Naive B cell (primary cell): ENCODE results near the gene FRMD3. TPM values are rescaled to one million over a fixed set of nuclear protein-coding genes. Genes with fewer than 3 reads are reported as not detected.
"Not testable (repeated sequence)": the region's sequence is repeated elsewhere in the genome, so short reads cannot be mapped to it uniquely, and the experiment has no call there.

Source experiments
- ATAC-seq, 2 donors: fragments of 150-1000 bp; cut with Tn5 transposase; 2 replicates each; pipeline ENCODE4 v1.10.0; 2021; ENCODE audit warnings: low read depth in 2 of 2, mild to moderate bottlenecking in 2 of 2, moderate library complexity in 2 of 2
- DNase-seq: peaks from one replicate; pipeline ENCODE4 v3.0.0; 2022
- H3K27ac Mint-ChIP-seq, 6 donors: one replicate each; pipeline ENCODE4 v1.8.0; 2020 to 2022; ENCODE audit warnings: mild to moderate bottlenecking in 6 of 6, mixed read lengths in 6 of 6, moderate library complexity in 5 of 6, inconsistent platforms in 2 of 6
- H3K27me3 Mint-ChIP-seq, 3 donors: one replicate each; pipeline ENCODE4 v1.8.0; 2021 to 2022; ENCODE audit warnings: mixed read lengths in 3 of 3, mild to moderate bottlenecking in 1 of 3
- H3K36me3 Mint-ChIP-seq, 2 donors: one replicate each; pipeline ENCODE4 v1.8.0; 2020 to 2022; ENCODE audit warnings: mixed read lengths in 2 of 2, inconsistent platforms in 1 of 2, mild to moderate bottlenecking in 1 of 2
- H3K4me1 Mint-ChIP-seq, 3 donors: one replicate each; pipeline ENCODE4 v1.8.0; 2020 to 2022; ENCODE audit warnings: mixed read lengths in 3 of 3, inconsistent platforms in 1 of 3, mild to moderate bottlenecking in 1 of 3, moderate library complexity in 1 of 3
- H3K4me3 Mint-ChIP-seq, 8 donors: one replicate each; pipeline ENCODE4 v1.8.0; 2020 to 2022; ENCODE audit warnings: mild to moderate bottlenecking in 8 of 8, mixed read lengths in 8 of 8, moderate library complexity in 8 of 8, inconsistent platforms in 2 of 8
- H3K9me3 Mint-ChIP-seq, 7 donors: one replicate each; pipeline ENCODE4 v1.8.0; 2020 to 2022; ENCODE audit warnings: mixed read lengths in 7 of 7, mild to moderate bottlenecking in 5 of 7, inconsistent platforms in 2 of 7, moderate library complexity in 1 of 7
- polyA plus RNA-seq, 6 donors: library from polyadenylated mRNA; unstranded; fragments of 300-500 nt; fragmentation: Illumina TruSeq; gene quantifications; one replicate each; pipeline ENCODE4 v1.2.3, GENCODE V29; 2021; ENCODE audit warnings: low read depth in 6 of 6

Gene FRMD3
- polyA plus RNA-seq, 6 donors from 2014 or later, result 0.36 to 3.0 (median 1.4) TPM; not detected in 1

- H3K4me1 Mint-ChIP-seq, result no peaks in the 10 kb centered on the region
- no peaks in the 10 kb centered on the region for H3K9me3 Mint-ChIP-seq
- no peak for ATAC-seq
- DNase-seq, result no peak
- H3K4me3 Mint-ChIP-seq, result no peak overlapping the region
- H3K27ac Mint-ChIP-seq, result no peak overlapping the region
- H3K27me3 Mint-ChIP-seq, result no peaks in the 10 kb centered on the region
- no peaks in the 10 kb centered on the region for H3K36me3 Mint-ChIP-seq
Observed at GRCh38 chr9:83383034-83383433, 155.2 kb downstream of the FRMD3 start.

GRCh38 chr9:83382421-83382820, 155.8 kb downstream of the FRMD3 start:
- no peak overlapping the region for H3K27ac Mint-ChIP-seq
- no peaks in the 10 kb centered on the region for H3K9me3 Mint-ChIP-seq
- no peaks in the 10 kb centered on the region for H3K4me1 Mint-ChIP-seq
- H3K4me3 Mint-ChIP-seq, result no peak overlapping the region
- no peak for DNase-seq
- no peak for ATAC-seq
- H3K36me3 Mint-ChIP-seq, result no peaks in the 10 kb centered on the region
- H3K27me3 Mint-ChIP-seq, result no peaks in the 10 kb centered on the region

GRCh38 chr9:83379045-83379444, 159.2 kb downstream of the FRMD3 start:
- DNase-seq, result no peak
- no peaks in the 10 kb centered on the region for H3K9me3 Mint-ChIP-seq
- H3K27ac Mint-ChIP-seq, result no peak overlapping the region
- H3K4me3 Mint-ChIP-seq, result no peak overlapping the region
- no peaks in the 10 kb centered on the region for H3K4me1 Mint-ChIP-seq
- ATAC-seq, result no peak
- no peaks in the 10 kb centered on the region for H3K36me3 Mint-ChIP-seq
- H3K27me3 Mint-ChIP-seq, result no peaks in the 10 kb centered on the region

GRCh38 chr9:83372957-83373356, 165.2 kb downstream of the FRMD3 start:
- ATAC-seq (no peak), DNase-seq (no peak)
- H3K9me3 Mint-ChIP-seq, result no peaks in the 10 kb centered on the region
- H3K27me3 Mint-ChIP-seq, result peaks cover 0 to 8% (median 0%) of the 10 kb centered on the region in 3 donors
- no peaks in the 10 kb centered on the region for H3K4me1 Mint-ChIP-seq
- H3K27ac Mint-ChIP-seq, result peak overlapping the region in 1 of 6 donors; percentile 44
- H3K36me3 Mint-ChIP-seq, result no peaks in the 10 kb centered on the region
- H3K4me3 Mint-ChIP-seq, result no peak overlapping the region

- no peak overlapping the region for H3K4me3 Mint-ChIP-seq
- H3K9me3 Mint-ChIP-seq, result peaks cover 0 to 5% (median 0%) of the 10 kb centered on the region in 7 donors
- DNase-seq (no peak), ATAC-seq (no peak)
- H3K36me3 Mint-ChIP-seq, result no peaks in the 10 kb centered on the region
- H3K4me1 Mint-ChIP-seq, result no peaks in the 10 kb centered on the region
- no peak overlapping the region for H3K27ac Mint-ChIP-seq
- H3K27me3 Mint-ChIP-seq, result peaks cover 0 to 8% (median 0%) of the 10 kb centered on the region in 3 donors
Observed at GRCh38 chr9:83367326-83367725, 170.9 kb downstream of the FRMD3 start.

DNA sequence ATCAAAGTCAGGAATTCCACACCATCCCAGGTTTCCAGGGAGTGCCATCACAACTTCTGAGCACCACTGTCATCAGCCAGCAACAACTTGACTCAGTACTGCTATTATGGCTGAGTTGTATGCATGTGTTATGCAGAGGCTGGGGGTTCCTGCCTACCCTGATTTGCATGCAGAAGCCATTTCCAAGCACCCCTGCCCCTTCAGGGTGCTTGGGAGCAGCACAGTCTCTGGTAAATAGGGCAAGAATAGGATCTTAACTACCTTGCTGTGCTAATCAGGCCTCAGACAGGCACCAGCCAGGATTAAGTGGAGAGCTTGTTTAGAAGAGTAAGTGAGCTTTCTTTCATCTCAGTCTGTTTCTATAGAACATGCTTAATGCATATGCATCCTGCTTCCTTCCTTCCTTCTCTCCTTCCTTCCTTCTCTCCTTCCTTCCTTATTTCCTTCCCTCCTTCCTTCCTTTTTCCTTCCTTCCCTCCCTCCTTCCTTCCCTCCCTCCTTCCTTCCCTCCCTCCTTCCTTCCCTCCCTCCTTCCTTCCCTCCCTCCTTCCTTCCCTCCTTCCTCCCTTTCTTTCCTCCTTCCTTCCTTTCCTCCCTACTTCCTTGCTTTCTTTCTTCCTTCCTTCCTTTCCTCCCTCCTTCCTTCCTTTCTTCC, 175.7 kb downstream of the FRMD3 start:
- no peaks in the 10 kb centered on the region for H3K36me3 Mint-ChIP-seq
- H3K27ac Mint-ChIP-seq, result peak overlapping the region in 1 of 6 donors; percentile 50
- no peak for DNase-seq
- peaks cover 0 to 5% (median 0%) of the 10 kb centered on the region in 7 donors for H3K9me3 Mint-ChIP-seq
- H3K4me1 Mint-ChIP-seq, result no peaks in the 10 kb centered on the region
- ATAC-seq, result no peak
- no peaks in the 10 kb centered on the region for H3K27me3 Mint-ChIP-seq
- no peak overlapping the region for H3K4me3 Mint-ChIP-seq

DNA sequence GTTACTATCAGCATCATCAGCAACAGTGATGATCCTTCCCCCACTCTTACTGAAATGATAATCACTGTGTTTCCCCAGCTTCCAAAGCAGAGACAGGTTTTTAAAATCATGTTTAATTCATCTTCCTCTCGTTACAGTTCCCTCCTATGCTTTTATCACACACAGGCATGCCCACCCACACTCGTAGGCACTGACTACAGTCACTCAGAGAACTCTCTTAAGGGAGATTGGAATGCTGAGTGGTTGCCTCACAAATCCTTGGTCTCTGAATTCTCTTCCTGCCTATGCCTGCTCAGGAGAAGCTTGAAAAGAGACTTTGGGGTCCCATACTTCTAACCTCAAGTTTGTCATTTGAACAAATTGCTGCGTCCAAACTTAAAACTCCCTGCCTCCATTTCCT, 179.2 kb downstream of the FRMD3 start:
- Mint-ChIP-seq H3K27ac (peak overlapping the region in 2 of 6 donors; percentile 21 to 29), H3K36me3 (no peaks in the 10 kb centered on the region), H3K9me3 (peaks cover 0 to 7% (median 2%) of the 10 kb centered on the region in 7 donors), H3K27me3 (no peaks in the 10 kb centered on the region), H3K4me3 (no peak overlapping the region), H3K4me1 (no peaks in the 10 kb centered on the region)
- DNase-seq, result no peak
- no peak for ATAC-seq

- H3K4me1 Mint-ChIP-seq, ATAC-seq, DNase-seq, H3K4me3 Mint-ChIP-seq, H3K36me3 Mint-ChIP-seq, H3K27me3 Mint-ChIP-seq, H3K9me3 Mint-ChIP-seq: not testable (repeated sequence)
- H3K27ac Mint-ChIP-seq, result peak overlapping the region in 1 of 6 donors; percentile 21
Observed at GRCh38 chr9:83358493-83358892, 179.7 kb downstream of the FRMD3 start.

- H3K9me3 Mint-ChIP-seq, result peaks cover 0 to 7% (median 0%) of the 10 kb centered on the region in 7 donors
Observed at GRCh38 chr9:83355729-83356151, 182.5 kb downstream of the FRMD3 start.

GRCh38 chr9:83355024-83355444, 183.2 kb downstream of the FRMD3 start:
- no peak for ATAC-seq
- Mint-ChIP-seq H3K27me3 (no peaks in the 10 kb centered on the region), H3K36me3 (no peaks in the 10 kb centered on the region), H3K4me1 (no peaks in the 10 kb centered on the region), H3K4me3 (no peak overlapping the region), H3K9me3 (peaks cover 0 to 7% (median 0%) of the 10 kb centered on the region in 7 donors), H3K27ac (no peak overlapping the region)
- DNase-seq, result no peak

More at GRCh38 chr9:83355729-83356151, 182.5 kb downstream of the FRMD3 start:
- Mint-ChIP-seq H3K4me1 (no peaks in the 10 kb centered on the region), H3K27ac (no peak overlapping the region), H3K27me3 (no peaks in the 10 kb centered on the region), H3K36me3 (no peaks in the 10 kb centered on the region), H3K4me3 (no peak overlapping the region)
- no peak for ATAC-seq
- DNase-seq, result no peak

GRCh38 chr9:83349031-83349430, 189.2 kb downstream of the FRMD3 start:
- Mint-ChIP-seq H3K4me3 (no peak overlapping the region), H3K9me3 (no peaks in the 10 kb centered on the region), H3K36me3 (no peaks in the 10 kb centered on the region), H3K27ac (no peak overlapping the region), H3K4me1 (peaks cover 0 to 5% (median 0%) of the 10 kb centered on the region in 3 donors), H3K27me3 (no peaks in the 10 kb centered on the region)
- DNase-seq (no peak), ATAC-seq (no peak)

DNA sequence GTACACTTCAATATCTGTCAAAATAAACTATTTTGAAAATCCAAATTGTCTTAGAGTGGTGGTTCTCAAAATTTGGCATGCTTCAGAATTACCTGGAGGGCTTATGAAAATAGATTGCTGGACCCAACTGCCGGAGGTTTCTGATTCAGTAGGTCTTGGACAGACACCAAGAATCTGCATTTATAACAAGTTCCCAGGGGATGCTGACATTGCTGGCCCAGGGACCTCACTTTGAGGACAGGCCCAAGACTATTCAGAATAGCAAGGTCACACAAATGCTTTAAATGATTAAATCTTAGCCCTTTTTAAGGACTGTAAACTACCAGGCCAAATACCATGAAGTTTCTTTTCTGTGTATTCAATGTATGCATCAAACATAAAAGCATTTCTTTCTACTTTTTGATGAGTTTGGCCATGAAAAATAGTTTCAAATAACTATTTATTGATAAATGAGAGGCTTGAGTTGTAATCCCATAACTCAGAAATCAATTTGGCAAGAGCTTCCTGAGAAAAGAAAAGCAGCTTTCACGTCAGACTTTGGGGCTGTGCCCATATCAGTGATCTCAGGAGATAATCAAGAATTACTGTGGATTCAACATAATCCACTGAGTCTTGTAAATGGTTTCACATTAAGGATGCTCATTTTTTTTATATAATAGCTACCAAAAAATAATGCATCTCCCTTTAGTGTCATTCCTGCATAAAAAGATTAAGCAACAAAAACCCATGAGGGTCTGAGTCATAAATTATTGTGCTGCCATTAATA, 191.4 kb downstream of the FRMD3 start:
- DNase-seq (no peak), ATAC-seq (no peak)
- no peaks in the 10 kb centered on the region for H3K36me3 Mint-ChIP-seq
- no peaks in the 10 kb centered on the region for H3K27me3 Mint-ChIP-seq
- H3K27ac Mint-ChIP-seq, result no peak overlapping the region
- H3K9me3 Mint-ChIP-seq, result no peaks in the 10 kb centered on the region
- H3K4me1 Mint-ChIP-seq, result peaks cover 0 to 5% (median 0%) of the 10 kb centered on the region in 3 donors
- no peak overlapping the region for H3K4me3 Mint-ChIP-seq

- H3K36me3 Mint-ChIP-seq, result no peaks in the 10 kb centered on the region
- no peak for ATAC-seq
- no peaks in the 10 kb centered on the region for H3K4me1 Mint-ChIP-seq
- DNase-seq, result no peak
- no peaks in the 10 kb centered on the region for H3K9me3 Mint-ChIP-seq
- no peak overlapping the region for H3K27ac Mint-ChIP-seq
- no peak overlapping the region for H3K4me3 Mint-ChIP-seq
- no peaks in the 10 kb centered on the region for H3K27me3 Mint-ChIP-seq
Observed at GRCh38 chr9:83343366-83343999, 194.7 kb downstream of the FRMD3 start.

DNA sequence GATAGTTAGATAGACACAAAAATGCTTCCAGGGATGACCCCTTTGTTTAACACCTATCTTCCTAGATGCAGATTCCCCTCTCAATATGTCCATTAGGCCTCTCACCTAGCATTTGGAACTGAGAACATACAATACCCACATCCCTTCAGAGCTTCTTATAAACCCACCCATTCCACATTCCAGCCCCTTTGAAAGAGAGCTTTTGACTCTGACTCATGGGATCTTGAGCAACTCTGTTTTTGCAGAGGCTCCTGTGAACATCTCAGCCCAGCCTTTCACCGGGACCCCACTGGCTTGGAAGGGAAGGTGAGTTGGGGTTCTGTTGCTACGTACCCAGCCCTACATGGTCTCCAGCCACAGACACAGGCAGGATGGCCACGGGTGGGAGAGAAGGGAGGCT, 195.5 kb downstream of the FRMD3 start:
- Mint-ChIP-seq H3K4me1 (no peaks in the 10 kb centered on the region), H3K36me3 (no peaks in the 10 kb centered on the region), H3K4me3 (no peak overlapping the region), H3K27me3 (no peaks in the 10 kb centered on the region), H3K27ac (no peak overlapping the region), H3K9me3 (no peaks in the 10 kb centered on the region)
- DNase-seq, result no peak
- no peak for ATAC-seq
